HG03196 (cell line): ENCODE results near the gene TEX30.
A peak's percentile ranks its signal among the peaks of the same experiment; 100 is the strongest.
"Not testable (repeated sequence)": the region's sequence is repeated elsewhere in the genome, so short reads cannot be mapped to it uniquely, and the experiment has no call there.

Experiments
- ATAC-seq: cut with Tn5 transposase; IDR thresholded peaks from one replicate; pipeline ENCODE4 v1.9.1; 2021; ENCODE audit not compliant: unreplicated experiment

The TEX30 gene

DNA sequence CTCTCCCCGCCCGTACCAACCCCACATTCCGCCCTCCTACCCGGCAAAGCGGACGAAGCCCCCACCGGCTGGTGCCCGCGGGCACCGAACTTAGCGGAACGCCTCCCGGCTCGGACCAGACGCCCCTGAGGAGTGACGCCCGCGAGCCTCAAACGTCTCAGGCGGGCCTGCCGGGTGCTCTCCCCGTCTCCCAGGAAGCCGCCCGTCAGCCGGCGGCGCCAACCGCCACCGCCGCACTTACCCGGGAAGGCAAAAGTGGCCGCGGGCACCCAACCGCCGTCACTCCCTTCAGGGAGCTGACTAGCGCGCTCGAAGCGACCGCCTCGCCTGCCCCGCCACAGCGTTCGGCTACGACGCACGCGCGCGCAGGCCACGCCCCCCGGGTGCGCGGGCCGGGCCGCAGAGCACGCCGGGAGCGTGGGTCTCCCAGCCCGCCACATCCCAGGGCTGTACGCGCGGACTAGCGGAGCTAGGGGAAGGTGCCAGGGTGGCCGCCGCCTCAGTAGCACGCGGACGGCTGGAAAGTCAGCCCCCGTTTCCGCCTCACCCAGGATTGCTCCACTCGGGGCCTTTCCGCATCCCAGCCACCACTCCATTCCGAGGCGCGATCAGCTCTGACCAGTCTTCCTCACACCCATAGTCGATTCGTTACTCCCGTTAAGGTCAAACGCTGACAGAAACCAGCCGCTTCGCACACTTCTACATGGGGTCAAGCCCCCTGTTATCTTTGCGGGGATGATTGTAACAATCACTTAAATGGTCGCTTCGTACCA is at the start of gene TEX30:
TEX30 (minus strand) TSS at position 346 of the 773 bp plus-strand sequence. CDS start 3,760 bp downstream, outside the sequence.
- ATAC-seq, result peak; percentile 96

- no peak for ATAC-seq
Measured at GRCh38 chr13:102817907-102818306, 44.3 kb upstream of the TEX30 start.

DNA sequence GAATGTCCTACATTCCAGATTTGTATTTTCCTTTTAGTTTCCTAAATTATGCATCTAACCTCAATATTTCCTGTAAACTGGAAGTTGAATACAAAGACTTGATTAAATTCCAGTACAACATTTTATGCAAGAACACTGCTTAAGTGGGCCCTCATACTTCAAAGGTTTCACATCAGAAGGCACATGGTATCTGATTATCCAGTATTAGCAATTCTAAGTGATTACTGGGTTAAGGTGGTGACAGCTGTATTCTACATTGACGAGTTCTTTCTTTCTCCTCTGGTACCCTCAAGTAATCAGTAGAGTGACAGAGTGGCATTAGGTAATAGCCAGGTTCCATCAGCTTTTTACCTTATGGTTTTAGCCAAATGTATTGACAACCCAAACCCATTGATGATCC is 43.7 kb upstream of the TEX30 start:
- ATAC-seq, result no peak

DNA sequence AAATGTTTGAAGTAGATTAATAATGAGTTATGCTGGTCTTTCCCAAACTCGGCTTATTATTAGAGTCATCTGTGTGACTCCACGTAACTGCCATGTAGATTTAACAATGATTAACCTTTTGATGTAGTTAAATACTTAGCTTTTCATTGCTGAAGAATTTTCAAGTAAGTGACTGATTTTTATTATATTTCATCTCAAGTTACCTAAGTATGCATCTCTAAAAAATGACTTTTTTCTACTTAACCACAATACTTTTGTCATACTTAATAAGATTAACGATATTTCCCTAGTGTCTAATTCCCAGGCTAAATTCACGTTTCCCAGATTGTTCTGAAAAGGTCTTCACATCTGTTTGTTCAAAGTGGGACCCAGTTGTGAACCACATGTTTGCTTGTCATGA is 43.1 kb upstream of the TEX30 start:
- ATAC-seq, result no peak

DNA sequence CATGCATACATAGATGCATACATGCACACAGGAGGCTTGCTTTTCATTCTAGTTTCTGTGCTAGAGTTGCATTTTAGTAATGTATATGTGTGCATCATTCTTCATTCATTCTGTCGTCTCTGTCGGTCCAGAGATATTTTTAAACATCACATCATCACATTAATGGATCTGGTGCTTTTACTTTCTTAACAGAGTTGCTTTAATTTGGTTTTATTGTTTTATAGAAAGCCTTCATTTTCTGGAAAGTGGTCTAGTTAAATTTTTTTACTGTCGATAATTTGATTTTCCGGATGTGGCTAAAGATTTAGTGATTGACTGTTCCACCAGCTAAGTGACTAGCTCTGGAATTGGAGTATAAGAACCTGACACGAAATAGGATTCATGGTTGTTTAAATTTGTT is 42.2 kb upstream of the TEX30 start:
- no peak for ATAC-seq

GRCh38 chr13:102814793-102815192 is 41.2 kb upstream of the TEX30 start:
- no peak for ATAC-seq

GRCh38 chr13:102814025-102814607 is 40.5 kb upstream of the TEX30 start:
- ATAC-seq, result no peak

DNA sequence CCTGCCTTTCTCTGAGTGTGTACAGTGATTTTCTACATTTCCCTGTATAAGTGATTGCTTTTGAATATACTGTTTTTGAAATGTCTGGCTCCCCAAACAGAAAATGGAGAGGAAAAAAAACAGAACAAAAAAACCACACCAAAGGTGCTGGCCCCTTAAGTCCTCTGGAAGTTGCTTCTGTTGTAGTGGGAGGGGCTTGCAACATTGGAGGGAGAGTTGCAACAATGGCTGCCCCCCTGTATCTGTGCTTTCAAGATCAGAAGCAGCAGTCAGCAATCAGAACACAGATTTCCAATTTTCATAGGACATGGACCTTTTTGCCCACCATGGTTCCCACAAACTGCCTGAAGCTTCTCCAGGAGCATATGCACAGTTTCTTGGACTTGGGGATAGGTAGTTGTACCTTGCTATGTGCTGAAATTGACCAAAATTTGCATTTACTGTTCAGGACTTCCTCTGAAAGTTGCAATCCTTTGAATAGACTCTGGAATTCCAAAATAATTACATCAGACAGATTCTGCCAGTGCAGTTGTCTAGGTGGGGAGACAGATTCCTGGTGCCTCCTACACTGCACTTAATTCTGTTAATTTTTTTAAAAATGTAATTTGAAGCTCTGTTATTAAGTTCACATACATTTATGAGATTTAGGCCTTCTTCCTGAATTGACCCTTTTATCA is 39.2 kb upstream of the TEX30 start:
- ATAC-seq, result no peak

DNA sequence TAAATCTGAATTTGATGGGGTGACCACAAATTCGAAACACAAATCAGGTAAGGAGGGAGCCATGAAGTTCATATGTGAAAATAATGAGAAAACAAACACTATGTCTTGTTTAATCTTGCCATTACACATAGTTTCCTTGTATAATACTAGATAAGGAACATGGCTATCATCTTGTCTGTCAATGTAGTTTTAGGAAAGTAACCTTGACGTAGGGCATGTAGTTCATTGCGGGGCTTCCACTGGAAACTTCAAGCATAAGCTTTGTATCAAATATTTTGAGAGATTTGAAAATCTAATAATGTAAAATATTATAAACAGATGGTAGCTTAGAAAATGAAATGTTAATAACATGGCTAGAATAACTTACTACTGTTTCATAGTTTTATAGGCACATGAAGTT is 34.1 kb upstream of the TEX30 start:
- ATAC-seq, result no peak

DNA sequence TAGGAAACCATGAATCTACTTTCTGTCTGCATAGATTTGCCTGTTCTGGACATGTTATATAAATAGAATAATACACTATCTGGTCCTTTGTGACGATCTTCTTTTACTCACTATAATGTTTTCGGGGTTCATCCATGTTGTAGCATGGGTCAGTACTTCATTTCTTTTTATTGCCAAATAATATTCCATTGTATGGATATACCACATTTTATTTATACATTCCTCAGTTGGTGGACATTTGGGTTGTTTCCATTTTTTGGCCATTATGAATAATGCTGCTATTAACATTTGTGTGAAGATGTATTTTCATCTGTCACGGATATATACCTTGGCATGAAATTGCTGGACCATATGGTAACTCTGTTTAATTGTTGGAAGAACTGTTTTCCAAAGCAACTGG is 32.1 kb upstream of the TEX30 start:
- no peak for ATAC-seq

DNA sequence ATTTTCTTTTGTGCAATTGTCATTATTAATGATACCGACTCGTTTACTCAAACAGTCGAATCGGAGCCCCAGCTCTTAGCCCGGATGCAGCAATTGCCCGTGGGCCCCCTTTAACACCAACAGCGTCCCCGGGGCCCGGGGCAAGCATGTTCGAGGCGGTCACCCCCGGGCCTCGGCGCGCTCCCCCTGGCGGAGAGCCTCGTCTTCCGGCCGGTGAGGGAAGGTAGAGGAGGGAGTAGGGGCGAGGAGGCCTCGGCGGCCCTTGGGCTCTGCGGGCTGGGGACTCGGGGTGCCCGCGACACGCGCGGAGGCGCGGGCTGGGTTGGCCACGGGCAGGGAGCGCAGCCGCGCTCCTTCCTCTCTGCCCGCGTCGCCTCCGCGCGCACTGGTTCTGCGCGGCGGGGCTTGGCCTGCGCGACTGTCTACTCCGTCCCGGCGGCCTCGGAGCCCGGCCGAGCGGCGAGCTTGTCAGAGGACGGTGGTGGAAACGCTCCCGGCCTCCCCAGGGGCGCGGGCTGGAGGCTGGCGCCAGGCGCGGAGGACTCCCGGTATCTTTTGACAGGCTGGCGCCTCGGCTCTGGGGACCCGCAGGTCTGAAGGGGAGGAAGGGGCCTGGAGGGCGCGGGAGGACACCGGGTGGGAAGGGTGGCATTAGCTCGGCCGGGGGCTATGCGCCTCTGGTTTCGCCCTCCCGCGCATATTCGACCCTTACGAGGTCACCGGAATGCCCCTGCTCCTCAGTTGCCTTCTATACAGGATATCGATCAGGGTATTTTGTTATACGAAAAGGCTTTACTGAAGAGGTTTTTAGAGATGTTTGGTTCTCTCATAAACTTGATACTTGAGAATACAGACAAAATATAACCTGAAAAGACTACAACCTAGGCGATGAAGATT is 26.8 kb upstream of the TEX30 start:
- peak; percentile 80 for ATAC-seq

- peak; percentile 6 for ATAC-seq
Measured at GRCh38 chr13:102799426-102800144, 26.0 kb upstream of the TEX30 start.

- ATAC-seq, result peak; percentile 88
Measured at GRCh38 chr13:102798581-102799425, 25.2 kb upstream of the TEX30 start, which contains the start of the genes BIVM and POGLUT2. TSS of gene BIVM (plus strand) at chr13:102799119. CDS start at chr13:102807268, 8,149 bp downstream. TSS of gene POGLUT2 (minus strand) at chr13:102798976. CDS start at chr13:102798670, 306 bp downstream.

DNA sequence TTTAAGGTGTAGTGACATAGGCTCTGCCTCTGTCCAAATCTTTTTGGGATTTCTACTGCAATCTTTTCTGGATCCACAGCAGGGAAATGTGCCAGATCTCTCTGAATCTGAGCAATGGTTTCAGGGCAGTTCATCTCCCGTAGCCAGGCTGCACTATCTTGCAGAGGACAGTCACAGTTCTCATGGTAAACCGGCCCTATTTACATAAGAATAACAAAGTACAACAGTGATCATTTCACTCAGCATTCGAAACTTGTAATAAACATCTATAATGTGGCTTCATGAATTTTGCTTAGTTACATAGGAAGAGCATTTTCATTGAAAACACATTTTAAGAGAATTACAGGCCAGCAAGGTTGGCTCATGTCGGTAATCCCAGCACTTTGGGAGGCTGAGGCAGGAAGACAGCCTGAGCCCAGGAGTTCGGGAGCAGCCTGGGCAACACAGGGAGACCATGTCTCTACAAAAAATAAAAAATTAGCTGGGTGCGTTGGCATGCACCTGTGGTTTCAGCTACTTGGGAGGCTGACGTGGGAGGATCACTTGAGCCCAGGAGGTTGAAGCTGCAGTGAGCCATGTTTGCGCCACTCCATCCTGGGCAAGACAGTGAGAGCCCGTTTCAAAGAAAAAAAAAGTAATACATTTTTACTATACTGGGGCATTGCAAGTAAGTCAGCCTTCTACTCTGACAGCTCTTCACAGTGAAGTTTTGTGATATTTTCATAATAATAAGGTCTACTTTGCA is 20.2 kb upstream of the TEX30 start:
- ATAC-seq, result no peak

DNA sequence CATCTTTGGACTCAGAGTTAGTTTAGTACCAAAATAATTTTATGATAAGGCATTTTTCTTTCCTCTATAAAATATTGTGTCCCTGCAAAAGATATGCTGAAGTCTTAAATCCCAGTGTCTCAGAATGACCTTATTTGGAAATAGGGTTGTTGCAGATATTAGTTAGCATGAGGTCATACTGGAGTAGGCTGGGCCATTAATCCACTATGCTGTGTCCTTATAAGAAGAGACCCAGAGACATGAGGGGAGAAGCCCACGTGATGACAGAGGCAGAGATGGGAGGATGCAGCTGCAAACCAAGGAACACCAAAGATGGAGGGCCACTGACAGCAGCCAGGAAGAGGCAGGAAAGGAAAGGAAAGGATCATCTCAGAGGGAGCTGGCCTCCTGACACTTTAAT is 18.8 kb upstream of the TEX30 start:
- no peak for ATAC-seq

GRCh38 chr13:102788683-102789082 is 15.1 kb upstream of the TEX30 start:
- no peak for ATAC-seq

DNA sequence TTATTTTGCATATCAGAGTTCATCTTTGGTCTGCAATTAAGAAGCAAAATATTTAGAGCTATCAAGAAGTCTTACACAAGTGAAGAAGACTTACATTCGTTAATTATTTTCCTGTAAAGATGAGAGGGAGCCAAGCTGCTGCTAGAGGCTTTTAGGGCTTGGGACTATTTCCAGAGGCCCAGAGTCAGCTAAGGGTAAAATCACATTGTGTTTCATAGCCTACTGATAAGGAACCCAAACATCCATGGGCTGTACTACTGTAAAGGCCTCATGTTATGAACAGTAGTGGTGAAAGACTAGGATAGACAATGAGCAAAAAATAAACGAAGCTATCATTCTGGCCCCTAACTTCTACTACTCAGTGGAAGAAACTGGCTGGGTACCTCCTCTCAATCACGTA is 10.9 kb upstream of the TEX30 start:
- ATAC-seq, result no peak

- no peak for ATAC-seq
Measured at GRCh38 chr13:102781591-102781990, 8.0 kb upstream of the TEX30 start.

GRCh38 chr13:102780656-102781055 is 7.1 kb upstream of the TEX30 start:
- not testable (repeated sequence) for ATAC-seq
